CD14-positive monocyte (primary cell): ENCODE measurements around the gene RPP14. TPM values are rescaled to one million over a fixed set of nuclear protein-coding genes. Genes with fewer than 3 reads are reported as not detected.

Experiments
- DNase-seq, 3 donors: peaks; one replicate each; pipeline ENCODE4 v3.0.0-alpha.2; 2011 to 2022
- H2AFZ ChIP-seq: 2 replicates; pipeline ENCODE4 v1.6.0; 2012; ENCODE audit warnings: mild to moderate bottlenecking, low read depth, low read length, inconsistent platforms; ENCODE audit not compliant: insufficient read depth, poor library complexity, severe bottlenecking
- H3K27ac ChIP-seq, 2 donors: 1 replicate in 1 of 2; 2 replicates in 1 of 2; pipeline ENCODE4 v1.5.1; 2012 to 2013; ENCODE audit warnings: low read length in 2 of 2, control low read depth in 1 of 2, inconsistent platforms in 1 of 2, low read depth in 1 of 2, mild to moderate bottlenecking in 1 of 2
- H3K27me3 ChIP-seq, 2 donors: one replicate each; pipeline versions ENCODE4 v1.6.0 to v1.6.1; 2011 to 2013; ENCODE audit warnings: low read length in 2 of 2; ENCODE audit not compliant: control insufficient read depth in 2 of 2, insufficient read depth in 2 of 2
- H3K36me3 ChIP-seq, 2 donors: replicated peaks in 1 of 2; 1 replicate in 1 of 2; 2 replicates in 1 of 2; pipeline versions ENCODE4 v1.5.1 to v1.6.1; 2012 to 2013; ENCODE audit warnings: low read length in 2 of 2, control low read depth in 1 of 2, inconsistent platforms in 1 of 2, mild to moderate bottlenecking in 1 of 2; ENCODE audit not compliant: insufficient read depth in 2 of 2, control insufficient read depth in 1 of 2
- H3K4me1 ChIP-seq, 2 donors: 1 replicate in 1 of 2; 2 replicates in 1 of 2; pipeline versions ENCODE4 v1.5.1 to v1.6.1; 2012 to 2013; ENCODE audit warnings: low read length in 2 of 2, control low read depth in 1 of 2, inconsistent platforms in 1 of 2, mild to moderate bottlenecking in 1 of 2, moderate library complexity in 1 of 2; ENCODE audit not compliant: insufficient read depth in 2 of 2, control insufficient read depth in 1 of 2
- H3K4me2 ChIP-seq: replicated peaks from 2 replicates; pipeline ENCODE3; 2012; ENCODE audit warnings: low read length, moderate library complexity, mild to moderate bottlenecking; ENCODE audit not compliant: poor library complexity, severe bottlenecking; ENCODE audit errors: extremely low read depth
- H3K4me3 ChIP-seq, 3 experiments: fragments of 200-600 bp in 1 of 3; sonication (generic) in 1 of 3; replicated peaks in 1 of 3; 1 replicate in 2 of 3; 2 replicates in 1 of 3; pipeline ENCODE4 v1.5.1; 2011 to 2013; ENCODE audit warnings: low read length in 3 of 3, mild to moderate bottlenecking in 3 of 3, control low read depth in 2 of 3, low read depth in 2 of 3, inconsistent platforms in 1 of 3, moderate library complexity in 1 of 3
- H3K79me2 ChIP-seq: 2 replicates; pipeline ENCODE4 v1.6.0; 2012; ENCODE audit warnings: mild to moderate bottlenecking, control low read depth, inconsistent platforms, low read length, moderate library complexity; ENCODE audit not compliant: insufficient read depth
- H3K9ac ChIP-seq: 2 replicates; pipeline ENCODE4 v1.6.0; 2017; ENCODE audit warnings: low read length, mild to moderate bottlenecking; ENCODE audit not compliant: insufficient read depth, poor library complexity, severe bottlenecking
- H3K9me3 ChIP-seq, 2 donors: replicated peaks in 1 of 2; 1 replicate in 1 of 2; 2 replicates in 1 of 2; pipeline versions ENCODE4 v1.5.1 to v1.6.1; 2012 to 2013; ENCODE audit warnings: low read length in 2 of 2, control low read depth in 1 of 2; ENCODE audit not compliant: control insufficient read depth in 1 of 2, insufficient read depth in 1 of 2
- H4K20me1 ChIP-seq: 2 replicates; pipeline ENCODE4 v1.6.0; 2012; ENCODE audit warnings: mild to moderate bottlenecking, low read length, control low read depth, moderate library complexity; ENCODE audit not compliant: insufficient read depth
- H3K27ac Mint-ChIP-seq, 7 donors: one replicate each; pipeline ENCODE4 v1.8.0; 2020; ENCODE audit warnings: mild to moderate bottlenecking in 7 of 7, mixed read lengths in 7 of 7, moderate library complexity in 6 of 7, inconsistent platforms in 2 of 7
- H3K27me3 Mint-ChIP-seq, 3 donors: one replicate each; pipeline ENCODE4 v1.8.0; 2021 to 2022; ENCODE audit warnings: low read depth in 3 of 3, mild to moderate bottlenecking in 3 of 3, mixed read lengths in 3 of 3, moderate library complexity in 3 of 3, inconsistent platforms in 1 of 3
- H3K36me3 Mint-ChIP-seq, 2 donors: one replicate each; pipeline ENCODE4 v1.8.0; 2020; ENCODE audit warnings: mixed read lengths in 2 of 2, inconsistent platforms in 1 of 2, mild to moderate bottlenecking in 1 of 2
- H3K4me1 Mint-ChIP-seq: one replicate; pipeline ENCODE4 v1.8.0; 2020; ENCODE audit warnings: mild to moderate bottlenecking, mixed read lengths
- H3K4me3 Mint-ChIP-seq, 2 donors: one replicate each; pipeline ENCODE4 v1.8.0; 2020; ENCODE audit warnings: mild to moderate bottlenecking in 2 of 2, mixed read lengths in 2 of 2, moderate library complexity in 1 of 2
- H3K9me3 Mint-ChIP-seq, 7 donors: one replicate each; pipeline ENCODE4 v1.8.0; 2020 to 2022; ENCODE audit warnings: mixed read lengths in 7 of 7, mild to moderate bottlenecking in 6 of 7, moderate library complexity in 6 of 7, inconsistent platforms in 2 of 7
- WGBS: methylation state at CpG from one replicate; pipeline ENCODE4 v1.1.5; 2013; ENCODE audit warnings: missing lambda C conversion rate; ENCODE audit not compliant: insufficient coverage; 5-methylcytosine and 5-hydroxymethylcytosine counted together
- intact Hi-C, 2 donors: fragments of 100-400 bp; cut with micrococcal nuclease; formaldehyde crosslinking; loops; one replicate each; pipeline versions ENCODE4 v1.15.0 to v1.15.1; 2023
- polyA plus RNA-seq, 3 donors: library from polyadenylated mRNA; depleted of rRNA in 1 of 3; unstranded in 2 of 3; stranded (reverse) in 1 of 3; fragments of 300-500 nt in 2 of 3; fragments of >200 nt in 1 of 3; fragmentation: Illumina TruSeq in 2 of 3; gene quantifications; 1 replicate in 2 of 3; 2 replicates in 1 of 3; pipeline ENCODE4 v1.2.3, GENCODE V29; 2012 to 2021
- TF ChIP-seq, protein P1 (sequence below): fragments of 200-600 bp; IDR thresholded peaks from one replicate; pipeline ENCODE4 v1.8.0; 2022; ENCODE audit warnings: antibody characterized with exemption, mild to moderate bottlenecking

The RPP14 gene
- polyA plus RNA-seq, 3 donors: 3.5 to 8.8 (median 6.6) TPM

DNA sequence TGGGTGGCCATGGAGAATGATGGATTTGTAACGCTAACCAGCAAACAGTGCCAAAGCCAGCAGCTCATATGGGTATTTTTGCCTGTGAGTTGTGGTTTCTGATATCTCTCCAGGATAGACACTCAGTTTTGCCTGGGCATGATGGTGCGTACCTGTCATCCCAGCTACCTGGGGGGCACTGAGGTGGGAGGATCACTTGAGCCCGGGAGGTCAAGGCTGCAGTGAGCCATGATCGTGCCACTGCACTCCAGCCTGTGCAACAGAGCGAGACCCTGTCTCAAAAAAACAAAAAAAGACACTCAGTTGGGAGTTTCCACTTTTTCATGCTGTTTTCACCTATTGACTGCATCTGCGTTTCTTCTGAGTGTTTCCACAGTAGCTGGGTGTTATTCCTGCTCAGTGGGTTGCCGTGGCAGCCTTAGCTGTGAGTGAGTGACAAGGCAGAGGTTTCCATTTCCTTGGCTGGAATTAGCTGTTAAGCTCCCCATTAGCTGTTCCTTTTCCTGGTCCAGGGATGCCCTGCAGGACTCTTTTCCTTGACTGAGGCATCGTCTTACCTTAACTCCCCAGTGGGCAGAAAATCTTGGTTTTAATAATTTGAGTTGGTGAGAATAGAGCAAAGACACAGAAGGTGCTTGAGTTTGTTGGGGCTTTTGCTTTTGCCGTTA is 14.2 kb upstream of the RPP14 start:
- H3K27me3 ChIP-seq: no peaks in the 10 kb centered on the region
- H3K4me3 Mint-ChIP-seq: no peak overlapping the region
- H2AFZ ChIP-seq: no peak overlapping the region
- peaks cover 0 to 7% (median 2%) of the 10 kb centered on the region in 7 donors for H3K9me3 Mint-ChIP-seq
- 83% methylated on average over 6 of the region's 9 CpGs for WGBS
- intact Hi-C loops: no loop called here
- peak overlapping the region in 1 of 7 donors; percentile 29 for H3K27ac Mint-ChIP-seq
- no peak overlapping the region for H3K27ac ChIP-seq
- TF ChIP-seq, protein P1, sequence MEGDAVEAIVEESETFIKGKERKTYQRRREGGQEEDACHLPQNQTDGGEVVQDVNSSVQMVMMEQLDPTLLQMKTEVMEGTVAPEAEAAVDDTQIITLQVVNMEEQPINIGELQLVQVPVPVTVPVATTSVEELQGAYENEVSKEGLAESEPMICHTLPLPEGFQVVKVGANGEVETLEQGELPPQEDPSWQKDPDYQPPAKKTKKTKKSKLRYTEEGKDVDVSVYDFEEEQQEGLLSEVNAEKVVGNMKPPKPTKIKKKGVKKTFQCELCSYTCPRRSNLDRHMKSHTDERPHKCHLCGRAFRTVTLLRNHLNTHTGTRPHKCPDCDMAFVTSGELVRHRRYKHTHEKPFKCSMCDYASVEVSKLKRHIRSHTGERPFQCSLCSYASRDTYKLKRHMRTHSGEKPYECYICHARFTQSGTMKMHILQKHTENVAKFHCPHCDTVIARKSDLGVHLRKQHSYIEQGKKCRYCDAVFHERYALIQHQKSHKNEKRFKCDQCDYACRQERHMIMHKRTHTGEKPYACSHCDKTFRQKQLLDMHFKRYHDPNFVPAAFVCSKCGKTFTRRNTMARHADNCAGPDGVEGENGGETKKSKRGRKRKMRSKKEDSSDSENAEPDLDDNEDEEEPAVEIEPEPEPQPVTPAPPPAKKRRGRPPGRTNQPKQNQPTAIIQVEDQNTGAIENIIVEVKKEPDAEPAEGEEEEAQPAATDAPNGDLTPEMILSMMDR: no peak
- no peak for DNase-seq
- H3K4me1 ChIP-seq: no peaks in the 10 kb centered on the region
- H3K36me3 ChIP-seq: peaks cover 14 to 20% of the 10 kb centered on the region in 2 donors
- H3K9me3 ChIP-seq: no peaks in the 10 kb centered on the region
- H3K79me2 ChIP-seq: no peaks in the 10 kb centered on the region
- H3K4me3 ChIP-seq: no peak overlapping the region
- no peak overlapping the region for H3K4me2 ChIP-seq
- H3K4me1 Mint-ChIP-seq: no peaks in the 10 kb centered on the region
- H3K27me3 Mint-ChIP-seq: peaks cover 0 to 2% (median 0%) of the 10 kb centered on the region in 3 donors
- no peaks in the 10 kb centered on the region for H4K20me1 ChIP-seq
- no peak overlapping the region for H3K9ac ChIP-seq
- peaks cover 25 to 26% of the 10 kb centered on the region in 2 donors for H3K36me3 Mint-ChIP-seq

DNA sequence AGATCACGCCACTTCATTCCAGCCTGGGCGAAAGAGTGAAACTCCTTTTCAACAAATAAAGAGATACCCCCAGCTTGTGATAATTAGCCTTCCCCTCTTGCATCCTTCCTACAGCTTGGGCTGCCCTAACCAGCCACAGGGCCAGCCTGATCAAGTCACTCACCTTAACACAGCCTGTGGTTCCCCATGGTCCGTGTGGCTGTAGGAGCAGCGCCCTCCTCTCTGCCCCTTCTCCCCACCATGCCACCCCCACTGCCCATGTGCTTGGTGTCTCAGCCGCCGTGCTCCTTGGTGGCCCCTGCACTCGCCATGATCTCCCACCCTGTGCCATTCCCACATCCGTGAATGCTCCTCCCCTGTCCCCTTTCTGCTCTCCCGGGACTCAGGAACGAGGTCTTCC is 13.2 kb upstream of the RPP14 start:
- Histone ChIP-seq H3K27ac (no peak overlapping the region), H3K36me3 (peaks cover 3 to 10% of the 10 kb centered on the region in 2 donors), H3K4me3 (no peak overlapping the region), H3K4me1 (no peaks in the 10 kb centered on the region), H4K20me1 (no peaks in the 10 kb centered on the region), H3K27me3 (no peaks in the 10 kb centered on the region), H3K9me3 (no peaks in the 10 kb centered on the region), H3K4me2 (no peak overlapping the region), H3K79me2 (no peaks in the 10 kb centered on the region), H2AFZ (no peak overlapping the region), H3K9ac (no peak overlapping the region)
- peaks cover 0 to 3% (median 2%) of the 10 kb centered on the region in 3 donors for H3K27me3 Mint-ChIP-seq
- no peak overlapping the region for H3K4me3 Mint-ChIP-seq
- 95% methylated on average over 8 of the region's 10 CpGs for WGBS
- peaks cover 19 to 20% of the 10 kb centered on the region in 2 donors for H3K36me3 Mint-ChIP-seq
- H3K9me3 Mint-ChIP-seq: peaks cover 0 to 7% (median 2%) of the 10 kb centered on the region in 7 donors
- intact Hi-C loops: no loop called here
- no peaks in the 10 kb centered on the region for H3K4me1 Mint-ChIP-seq
- no peak for DNase-seq
- TF ChIP-seq, protein P1: no peak
- H3K27ac Mint-ChIP-seq: no peak overlapping the region
